ENCODE measurements around the gene GDPGP1.

GDPGP1 gene

GRCh38 chr15:90221246-90221900, 12.6 kb upstream of the GDPGP1 start:
- H3K27ac Mint-ChIP-seq: no peak overlapping the region
- peaks cover 5% of the 10 kb centered on the region for H3K4me1 Mint-ChIP-seq
- H3K27me3 Mint-ChIP-seq (ENCODE audit: low read depth): no peaks in the 10 kb centered on the region
- no peak overlapping the region for H3K4me3 Mint-ChIP-seq
- peaks cover 25% of the 10 kb centered on the region for H3K36me3 Mint-ChIP-seq (ENCODE audit: low read depth)
- TF ChIP-seq CTCF (IDR thresholded peaks at IDR 0.05; ENCODE audit: unreplicated experiment in 3 of 3): peak; percentile 55 to 64 (median 60)
- no peaks in the 10 kb centered on the region for H3K9me3 Mint-ChIP-seq

- TF ChIP-seq CTCF (IDR thresholded peaks at IDR 0.05; ENCODE audit: unreplicated experiment in 3 of 3): no peak
- Mint-ChIP-seq H3K27ac (no peak overlapping the region), H3K27me3 (ENCODE audit: low read depth) (no peaks in the 10 kb centered on the region), H3K36me3 (ENCODE audit: low read depth) (peaks cover 25% of the 10 kb centered on the region), H3K4me3 (no peak overlapping the region), H3K9me3 (no peaks in the 10 kb centered on the region), H3K4me1 (peaks cover 5% of the 10 kb centered on the region)
Measured at GRCh38 chr15:90222547-90222946, 11.5 kb upstream of the GDPGP1 start.

- Mint-ChIP-seq H3K4me1 (peaks cover 5% of the 10 kb centered on the region), H3K27ac (no peak overlapping the region), H3K4me3 (no peak overlapping the region), H3K27me3 (ENCODE audit: low read depth) (no peaks in the 10 kb centered on the region), H3K9me3 (no peaks in the 10 kb centered on the region), H3K36me3 (ENCODE audit: low read depth) (peaks cover 25% of the 10 kb centered on the region)
- TF ChIP-seq CTCF (IDR thresholded peaks at IDR 0.05; ENCODE audit: unreplicated experiment in 3 of 3): no peak
Measured at GRCh38 chr15:90223441-90224165, 10.4 kb upstream of the GDPGP1 start.

- Mint-ChIP-seq H3K27ac (no peak overlapping the region), H3K9me3 (no peaks in the 10 kb centered on the region), H3K4me1 (peaks cover 5% of the 10 kb centered on the region), H3K4me3 (no peak overlapping the region), H3K27me3 (ENCODE audit: low read depth) (no peaks in the 10 kb centered on the region), H3K36me3 (ENCODE audit: low read depth) (peaks cover 33% of the 10 kb centered on the region)
- TF ChIP-seq CTCF (IDR thresholded peaks at IDR 0.05; ENCODE audit: unreplicated experiment in 3 of 3): no peak
Measured at GRCh38 chr15:90225047-90225446, 9.0 kb upstream of the GDPGP1 start.

GRCh38 chr15:90225504-90226234, 8.3 kb upstream of the GDPGP1 start:
- Mint-ChIP-seq H3K4me1 (peaks cover 5% of the 10 kb centered on the region), H3K27me3 (ENCODE audit: low read depth) (no peaks in the 10 kb centered on the region), H3K4me3 (no peak overlapping the region), H3K9me3 (no peaks in the 10 kb centered on the region), H3K27ac (no peak overlapping the region), H3K36me3 (ENCODE audit: low read depth) (peaks cover 34% of the 10 kb centered on the region)
- no peak for TF ChIP-seq CTCF (IDR thresholded peaks at IDR 0.05; ENCODE audit: unreplicated experiment in 3 of 3)

All from nephron (organoid).